ENCODE results near the gene OSBPL5.
A peak's percentile ranks its signal among the peaks of the same experiment; 100 is the strongest.

OSBPL5 gene

GRCh38 chr11:3106736-3107524 lies 58.2 kb downstream of the OSBPL5 start:
- DNase-seq (ENCODE audit: extremely low spot score, insufficient read length, low read depth) (no peak), FAIRE-seq (no peak)

- DNase-seq (ENCODE audit: extremely low spot score, insufficient read length, low read depth) (no peak), FAIRE-seq (no peak)
Measured at GRCh38 chr11:3105791-3106735, 59.0 kb downstream of the OSBPL5 start.

GRCh38 chr11:3104961-3105790 lies 59.9 kb downstream of the OSBPL5 start:
- DNase-seq (ENCODE audit: extremely low spot score, insufficient read length, low read depth) (no peak), FAIRE-seq (no peak)

- FAIRE-seq = no peak
- DNase-seq (ENCODE audit: extremely low spot score, insufficient read length, low read depth) = no peak
Measured at GRCh38 chr11:3104051-3104714, 60.9 kb downstream of the OSBPL5 start.

GRCh38 chr11:3103076-3103475 lies 62.0 kb downstream of the OSBPL5 start:
- DNase-seq (ENCODE audit: extremely low spot score, insufficient read length, low read depth) (no peak), FAIRE-seq (no peak)

- DNase-seq (ENCODE audit: extremely low spot score, insufficient read length, low read depth) (no peak), FAIRE-seq (no peak)
Measured at GRCh38 chr11:3102641-3102921, 62.5 kb downstream of the OSBPL5 start.

GRCh38 chr11:3101921-3102640 lies 63.0 kb downstream of the OSBPL5 start:
- DNase-seq (ENCODE audit: extremely low spot score, insufficient read length, low read depth) = no peak

GRCh38 chr11:3099178-3099577 lies 65.9 kb downstream of the OSBPL5 start:
- FAIRE-seq (no peak), DNase-seq (ENCODE audit: extremely low spot score, insufficient read length, low read depth) (no peak)

More at GRCh38 chr11:3101921-3102640, 63.0 kb downstream of the OSBPL5 start:
- FAIRE-seq = no peak

- FAIRE-seq (no peak), DNase-seq (ENCODE audit: extremely low spot score, insufficient read length, low read depth) (no peak)
Measured at GRCh38 chr11:3096909-3097530, 68.1 kb downstream of the OSBPL5 start.

- FAIRE-seq = no peak
- DNase-seq (ENCODE audit: extremely low spot score, insufficient read length, low read depth) = no peak
Measured at GRCh38 chr11:3095712-3096361, 69.3 kb downstream of the OSBPL5 start.

- FAIRE-seq = no peak
- no peak for DNase-seq (ENCODE audit: extremely low spot score, insufficient read length, low read depth)
Measured at GRCh38 chr11:3094223-3094824, 70.8 kb downstream of the OSBPL5 start.

GRCh38 chr11:3093281-3094191 lies 71.6 kb downstream of the OSBPL5 start:
- FAIRE-seq (no peak), DNase-seq (ENCODE audit: extremely low spot score, insufficient read length, low read depth) (no peak)

GRCh38 chr11:3092603-3093141 lies 72.4 kb downstream of the OSBPL5 start:
- FAIRE-seq (no peak), DNase-seq (ENCODE audit: extremely low spot score, insufficient read length, low read depth) (no peak)

GRCh38 chr11:3091846-3092602 lies 73.1 kb downstream of the OSBPL5 start:
- peak; percentile 84 for DNase-seq (ENCODE audit: extremely low spot score, insufficient read length, low read depth)
- peak; percentile 76 for FAIRE-seq

GRCh38 chr11:3091081-3091845 lies 73.8 kb downstream of the OSBPL5 start:
- FAIRE-seq (no peak), DNase-seq (ENCODE audit: extremely low spot score, insufficient read length, low read depth) (no peak)

All from GM18507 (cell line).